ENCODE data around the gene CCDC8.

GRCh38 chr19:46441866-46442265, 28.5 kb upstream of the CCDC8 start:
- TF ChIP-seq EZH2 (IDR thresholded peaks at IDR 0.05; ENCODE audit: low read depth, unreplicated experiment) (no peak), EZH2phosphoT487 (IDR thresholded peaks at IDR 0.05; ENCODE audit: unreplicated experiment) (no peak), ETS1 (IDR thresholded peaks at IDR 0.05) (no peak), CREB1 (CRISPR knock-in tag; IDR thresholded peaks at IDR 0.05; ENCODE audit: low read depth) (no peak), POLR2AphosphoS5 (IDR thresholded peaks at IDR 0.05; ENCODE audit: low read depth) (no peak), NANOG (IDR thresholded peaks at IDR 0.05; ENCODE audit: borderline replicate concordance) (no peak), ZNF331 (CRISPR knock-in tag; IDR thresholded peaks at IDR 0.05; ENCODE audit: low read depth) (no peak), STAT1 (IDR thresholded peaks at IDR 0.05; ENCODE audit: unreplicated experiment) (no peak), JUNB (IDR thresholded peaks at IDR 0.05; ENCODE audit: unreplicated experiment) (no peak)
- TF ChIP-seq, protein P1, sequence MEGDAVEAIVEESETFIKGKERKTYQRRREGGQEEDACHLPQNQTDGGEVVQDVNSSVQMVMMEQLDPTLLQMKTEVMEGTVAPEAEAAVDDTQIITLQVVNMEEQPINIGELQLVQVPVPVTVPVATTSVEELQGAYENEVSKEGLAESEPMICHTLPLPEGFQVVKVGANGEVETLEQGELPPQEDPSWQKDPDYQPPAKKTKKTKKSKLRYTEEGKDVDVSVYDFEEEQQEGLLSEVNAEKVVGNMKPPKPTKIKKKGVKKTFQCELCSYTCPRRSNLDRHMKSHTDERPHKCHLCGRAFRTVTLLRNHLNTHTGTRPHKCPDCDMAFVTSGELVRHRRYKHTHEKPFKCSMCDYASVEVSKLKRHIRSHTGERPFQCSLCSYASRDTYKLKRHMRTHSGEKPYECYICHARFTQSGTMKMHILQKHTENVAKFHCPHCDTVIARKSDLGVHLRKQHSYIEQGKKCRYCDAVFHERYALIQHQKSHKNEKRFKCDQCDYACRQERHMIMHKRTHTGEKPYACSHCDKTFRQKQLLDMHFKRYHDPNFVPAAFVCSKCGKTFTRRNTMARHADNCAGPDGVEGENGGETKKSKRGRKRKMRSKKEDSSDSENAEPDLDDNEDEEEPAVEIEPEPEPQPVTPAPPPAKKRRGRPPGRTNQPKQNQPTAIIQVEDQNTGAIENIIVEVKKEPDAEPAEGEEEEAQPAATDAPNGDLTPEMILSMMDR (conservative IDR thresholded peaks at IDR 0.05; ENCODE audit: low read depth in 2 of 2): no peak
- TF ChIP-seq, protein P2, sequence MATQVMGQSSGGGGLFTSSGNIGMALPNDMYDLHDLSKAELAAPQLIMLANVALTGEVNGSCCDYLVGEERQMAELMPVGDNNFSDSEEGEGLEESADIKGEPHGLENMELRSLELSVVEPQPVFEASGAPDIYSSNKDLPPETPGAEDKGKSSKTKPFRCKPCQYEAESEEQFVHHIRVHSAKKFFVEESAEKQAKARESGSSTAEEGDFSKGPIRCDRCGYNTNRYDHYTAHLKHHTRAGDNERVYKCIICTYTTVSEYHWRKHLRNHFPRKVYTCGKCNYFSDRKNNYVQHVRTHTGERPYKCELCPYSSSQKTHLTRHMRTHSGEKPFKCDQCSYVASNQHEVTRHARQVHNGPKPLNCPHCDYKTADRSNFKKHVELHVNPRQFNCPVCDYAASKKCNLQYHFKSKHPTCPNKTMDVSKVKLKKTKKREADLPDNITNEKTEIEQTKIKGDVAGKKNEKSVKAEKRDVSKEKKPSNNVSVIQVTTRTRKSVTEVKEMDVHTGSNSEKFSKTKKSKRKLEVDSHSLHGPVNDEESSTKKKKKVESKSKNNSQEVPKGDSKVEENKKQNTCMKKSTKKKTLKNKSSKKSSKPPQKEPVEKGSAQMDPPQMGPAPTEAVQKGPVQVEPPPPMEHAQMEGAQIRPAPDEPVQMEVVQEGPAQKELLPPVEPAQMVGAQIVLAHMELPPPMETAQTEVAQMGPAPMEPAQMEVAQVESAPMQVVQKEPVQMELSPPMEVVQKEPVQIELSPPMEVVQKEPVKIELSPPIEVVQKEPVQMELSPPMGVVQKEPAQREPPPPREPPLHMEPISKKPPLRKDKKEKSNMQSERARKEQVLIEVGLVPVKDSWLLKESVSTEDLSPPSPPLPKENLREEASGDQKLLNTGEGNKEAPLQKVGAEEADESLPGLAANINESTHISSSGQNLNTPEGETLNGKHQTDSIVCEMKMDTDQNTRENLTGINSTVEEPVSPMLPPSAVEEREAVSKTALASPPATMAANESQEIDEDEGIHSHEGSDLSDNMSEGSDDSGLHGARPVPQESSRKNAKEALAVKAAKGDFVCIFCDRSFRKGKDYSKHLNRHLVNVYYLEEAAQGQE (IDR thresholded peaks at IDR 0.05; ENCODE audit: unreplicated experiment): no peak
